Breast epithelium (tissue), 4 donors: Measurements from ENCODE around the gene TENM4. TPM values are rescaled to one million over a fixed set of nuclear protein-coding genes. Genes with fewer than 3 reads are reported as not detected.

ENCODE experiments used
- DNase-seq, 2 donors: peaks; one replicate each; pipeline ENCODE4 v3.0.0-alpha.2; 2019; ENCODE audit warnings: low spot score in 2 of 2
- H3K27ac ChIP-seq, 2 donors: fragments of 200-600 bp; sonication (generic) in 1 of 2; one replicate each; pipeline ENCODE4 v1.5.1; 2016 to 2019; ENCODE audit warnings: mild to moderate bottlenecking in 1 of 2
- H3K27me3 ChIP-seq, 2 donors: fragments of 200-600 bp; sonication (generic) in 1 of 2; one replicate each; pipeline versions ENCODE4 v1.5.1 to v1.6.0; 2017 to 2019; ENCODE audit warnings: control low read depth in 1 of 2, mild to moderate bottlenecking in 1 of 2
- H3K36me3 ChIP-seq: fragments of 200-600 bp; one replicate; pipeline ENCODE4 v1.5.1; 2019
- H3K4me1 ChIP-seq, 2 donors: fragments of 200-600 bp; sonication (generic); one replicate each; pipeline ENCODE4 v1.5.1; 2016 to 2019; ENCODE audit warnings: control low read depth in 1 of 2
- H3K4me3 ChIP-seq, 3 donors: fragments of 200-600 bp; sonication (generic); 1 replicate in 2 of 3; 2 replicates in 1 of 3; pipeline ENCODE4 v1.5.1; 2016 to 2019; ENCODE audit warnings: mild to moderate bottlenecking in 3 of 3, moderate library complexity in 2 of 3
- H3K9me3 ChIP-seq, 2 donors: fragments of 200-600 bp; sonication (generic) in 1 of 2; one replicate each; pipeline ENCODE4 v1.5.1; 2016 to 2019; ENCODE audit warnings: control low read depth in 1 of 2
- CTCF ChIP-seq, 3 donors: fragments of 450-650 bp; IDR thresholded peaks; one replicate each; pipeline ENCODE4 v1.5.1; 2016 to 2017; ENCODE audit warnings: antibody characterized with exemption in 3 of 3, mild to moderate bottlenecking in 3 of 3, moderate library complexity in 3 of 3
- POLR2A ChIP-seq: fragments of 450-650 bp; IDR thresholded peaks from one replicate; pipeline ENCODE4 v1.6.1; 2016; ENCODE audit warnings: antibody characterized with exemption, mild to moderate bottlenecking, moderate library complexity
- POLR2AphosphoS5 ChIP-seq, 3 donors: sonication (generic); formaldehyde crosslinking; IDR thresholded peaks; one replicate each; pipeline ENCODE4 v1.6.1; 2017; ENCODE audit warnings: antibody characterized with exemption in 3 of 3
- intact Hi-C: fragments of 100-400 bp; cut with DNase I; formaldehyde crosslinking; loops from one replicate; pipeline ENCODE4 v1.15.1; 2023; ENCODE audit warnings: low total_unique reads
- total RNA-seq, 3 donors: library from RNA; depleted of rRNA; stranded (reverse); fragments of >200 nt; gene quantifications; one replicate each; pipeline ENCODE4 v1.1.0, GENCODE V29; 2016

TENM4 gene
- total RNA-seq, 3 donors from 2014 or later = 0.29 to 7.9 (median 4.8) TPM

GRCh38 chr11:79087238-79087960 is 353.4 kb downstream of the TENM4 start:
- no peak for DNase-seq
- Histone ChIP-seq H3K27ac (no peak overlapping the region), H3K9me3 (no peaks in the 10 kb centered on the region), H3K36me3 (no peaks in the 10 kb centered on the region), H3K4me3 (no peak overlapping the region), H3K4me1 (no peaks in the 10 kb centered on the region), H3K27me3 (no peaks in the 10 kb centered on the region)
- intact Hi-C loops = no loop called here
- TF ChIP-seq CTCF (IDR thresholded peaks at IDR 0.05) (no peak), POLR2AphosphoS5 (IDR thresholded peaks at IDR 0.05) (no peak), POLR2A (no peak)

GRCh38 chr11:79086056-79086455 is 354.8 kb downstream of the TENM4 start:
- TF ChIP-seq CTCF (IDR thresholded peaks at IDR 0.05) (no peak), POLR2A (no peak), POLR2AphosphoS5 (IDR thresholded peaks at IDR 0.05) (no peak)
- no peaks in the 10 kb centered on the region for H3K4me1 ChIP-seq
- no peaks in the 10 kb centered on the region for H3K9me3 ChIP-seq
- no peak overlapping the region for H3K27ac ChIP-seq
- no peak overlapping the region for H3K4me3 ChIP-seq
- H3K27me3 ChIP-seq = no peaks in the 10 kb centered on the region
- H3K36me3 ChIP-seq = no peaks in the 10 kb centered on the region
- no peak for DNase-seq
- intact Hi-C loops = no loop called here

- intact Hi-C loops = no loop called here
- TF ChIP-seq POLR2A (no peak), CTCF (IDR thresholded peaks at IDR 0.05) (no peak), POLR2AphosphoS5 (IDR thresholded peaks at IDR 0.05) (no peak)
- no peaks in the 10 kb centered on the region for H3K36me3 ChIP-seq
- no peaks in the 10 kb centered on the region for H3K27me3 ChIP-seq
- H3K4me3 ChIP-seq = no peak overlapping the region
- H3K27ac ChIP-seq = no peak overlapping the region
- H3K9me3 ChIP-seq = no peaks in the 10 kb centered on the region
- DNase-seq = no peak
- H3K4me1 ChIP-seq = no peaks in the 10 kb centered on the region
Observed at GRCh38 chr11:79084382-79084781, 356.4 kb downstream of the TENM4 start.

- H3K4me3 ChIP-seq = no peak overlapping the region
- no peak overlapping the region for H3K27ac ChIP-seq
- DNase-seq = no peak
- intact Hi-C loops = no loop called here
- H3K36me3 ChIP-seq = no peaks in the 10 kb centered on the region
- no peak for TF ChIP-seq CTCF (IDR thresholded peaks at IDR 0.05)
- no peak for TF ChIP-seq POLR2A
- TF ChIP-seq POLR2AphosphoS5 (IDR thresholded peaks at IDR 0.05) = no peak
- H3K4me1 ChIP-seq = no peaks in the 10 kb centered on the region
- no peaks in the 10 kb centered on the region for H3K27me3 ChIP-seq
- H3K9me3 ChIP-seq = no peaks in the 10 kb centered on the region
Observed at GRCh38 chr11:79083352-79083751, 357.5 kb downstream of the TENM4 start.

- TF ChIP-seq POLR2A = no peak
- TF ChIP-seq POLR2AphosphoS5 (IDR thresholded peaks at IDR 0.05) = no peak
- no peak for TF ChIP-seq CTCF (IDR thresholded peaks at IDR 0.05)
- H3K9me3 ChIP-seq = no peaks in the 10 kb centered on the region
- intact Hi-C loops = no loop called here
- H3K4me1 ChIP-seq = no peaks in the 10 kb centered on the region
- H3K36me3 ChIP-seq = no peaks in the 10 kb centered on the region
- no peak for DNase-seq
- no peak overlapping the region for H3K27ac ChIP-seq
- no peaks in the 10 kb centered on the region for H3K27me3 ChIP-seq
- H3K4me3 ChIP-seq = no peak overlapping the region
Observed at GRCh38 chr11:79082907-79083306, 357.9 kb downstream of the TENM4 start.
